NCI-H446 treated with DMSO at 0.1 percent for 48 hours (cell line): Measurements from ENCODE around the gene PLCE1.

Experiments used
- DNase-seq: peaks from one replicate; lab custom pipeline; 2025; lab: John Stamatoyannopoulos, UW

Gene PLCE1

DNA sequence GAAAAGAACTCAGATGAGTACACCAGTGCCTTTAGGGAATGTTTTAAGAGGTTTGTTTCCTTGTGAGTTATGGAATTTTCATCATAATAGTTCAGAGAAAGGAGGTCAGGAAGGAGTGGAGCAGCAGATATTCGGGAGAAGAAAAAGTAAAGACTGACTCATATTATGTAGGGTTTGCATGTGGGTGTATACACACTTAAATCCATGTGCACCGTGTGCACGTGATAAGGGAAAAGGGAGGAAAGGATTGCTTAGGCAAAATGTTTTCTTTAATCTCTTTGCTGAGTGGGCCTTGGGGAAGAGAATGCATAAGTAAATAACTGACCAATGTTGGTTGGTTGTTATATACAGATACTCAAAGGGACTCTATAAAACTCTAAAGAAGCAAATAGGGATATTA is 30.2 kb downstream of the PLCE1 start:
- DNase-seq = no peak

DNA sequence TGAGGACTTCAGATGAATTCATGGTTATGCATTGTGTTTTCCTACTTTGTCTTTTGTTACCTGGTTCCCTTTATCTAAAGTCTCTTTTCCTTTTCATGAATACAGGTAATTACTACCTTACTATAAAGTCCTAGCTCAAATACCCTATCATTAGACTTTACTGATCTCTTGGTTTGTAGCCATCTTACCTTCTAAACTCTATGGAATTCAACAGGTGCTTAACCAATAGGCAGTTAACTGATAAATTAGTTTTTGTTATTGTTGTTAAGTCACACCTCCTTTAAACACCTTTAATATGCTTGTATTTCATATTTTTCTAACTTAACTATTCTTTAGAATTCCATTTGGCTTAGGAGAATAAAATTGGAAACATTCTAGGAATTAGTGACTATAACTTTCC is 30.7 kb downstream of the PLCE1 start:
- no peak for DNase-seq

DNA sequence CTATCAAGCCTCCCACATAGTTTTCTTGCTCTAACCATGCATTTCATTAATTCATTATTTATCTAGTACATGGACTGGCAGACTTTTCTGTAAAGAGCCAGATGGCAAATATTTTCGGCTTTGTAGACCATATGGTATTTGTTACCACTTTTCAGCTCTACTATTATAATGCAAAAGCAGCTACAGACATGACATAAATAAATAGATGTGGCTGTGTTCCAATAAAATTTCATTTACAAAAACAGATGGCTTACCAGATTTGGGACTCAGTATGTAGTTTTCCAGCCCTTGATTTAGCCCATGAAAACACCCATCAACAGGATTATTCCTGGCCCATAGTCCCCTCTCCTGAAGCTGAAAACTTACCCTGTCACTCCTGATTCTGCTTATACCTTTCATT is 32.1 kb downstream of the PLCE1 start:
- DNase-seq = peak; percentile 92

DNA sequence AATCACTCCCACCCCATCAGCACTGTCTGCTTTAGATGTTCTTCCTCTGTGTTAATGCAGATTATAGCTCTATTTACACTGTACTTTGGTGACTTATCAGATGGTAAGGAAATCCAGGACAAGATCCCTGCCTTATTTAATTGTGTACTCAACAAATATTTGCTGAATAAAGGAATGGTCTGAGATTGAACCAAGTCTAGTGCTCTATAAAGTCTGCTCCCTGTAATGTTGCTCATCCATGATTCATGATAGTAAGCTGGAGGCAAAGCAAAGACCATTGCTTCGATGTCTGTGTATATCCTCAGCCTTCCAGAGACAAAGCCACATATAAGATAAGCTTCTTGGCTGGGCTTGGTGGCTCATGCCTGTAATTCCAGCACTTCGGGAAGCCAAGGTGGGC is 33.5 kb downstream of the PLCE1 start:
- no peak for DNase-seq

DNA sequence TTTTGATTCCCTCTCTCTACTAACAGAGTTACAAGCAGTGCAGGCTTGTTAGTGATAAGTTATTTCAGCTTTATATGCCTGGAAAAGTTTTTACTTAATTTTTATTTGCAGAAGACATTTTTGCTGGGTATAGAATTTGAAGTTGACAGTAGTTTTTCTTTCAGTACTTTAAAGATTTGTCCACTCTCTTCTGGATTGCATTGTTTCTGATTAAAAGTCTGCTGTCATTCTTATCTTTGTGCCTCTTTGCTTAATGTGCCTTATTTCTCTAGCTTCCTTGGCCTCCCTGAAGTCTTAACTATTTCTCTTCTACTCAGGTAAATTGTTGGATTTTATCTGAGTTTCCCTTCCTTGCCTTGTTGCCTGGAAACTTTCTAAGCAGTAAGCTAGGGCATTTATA is 36.2 kb downstream of the PLCE1 start:
- no peak for DNase-seq

DNA sequence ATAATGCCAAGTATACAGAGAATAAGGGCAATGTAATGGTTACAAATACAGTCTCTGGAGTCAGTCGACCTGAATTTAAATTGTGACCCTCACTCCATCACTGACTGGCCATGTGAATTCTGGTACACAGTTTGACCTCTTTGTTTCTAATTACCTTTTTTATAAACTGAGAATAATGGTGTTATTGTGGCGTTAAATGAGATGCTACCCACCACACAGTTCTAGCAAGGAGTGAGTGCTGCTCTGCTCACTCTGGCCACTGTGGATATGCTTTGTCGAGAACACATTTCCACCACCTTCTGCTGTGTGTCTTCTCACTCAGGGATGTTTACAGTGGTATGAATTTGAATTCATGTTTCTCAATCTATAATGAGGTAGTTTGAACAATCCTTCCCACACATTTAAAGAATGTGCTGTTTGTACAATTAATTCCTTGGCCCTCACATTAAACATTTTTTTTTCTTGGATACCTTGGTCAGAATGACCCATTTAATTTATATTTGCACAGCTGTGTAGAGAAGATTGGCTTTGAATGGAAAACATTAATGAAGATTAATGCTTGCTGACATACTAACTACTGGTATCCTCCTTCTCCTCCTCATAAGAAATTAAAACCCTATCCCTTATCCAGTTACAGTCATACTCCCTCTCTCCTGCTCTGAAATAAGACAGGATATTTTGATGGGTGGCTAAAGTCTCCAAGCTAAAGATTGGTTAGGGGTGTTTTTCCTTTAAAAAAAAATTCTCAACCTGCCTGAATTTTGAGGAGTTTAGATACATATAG is 42.4 kb downstream of the PLCE1 start:
- no peak for DNase-seq

DNA sequence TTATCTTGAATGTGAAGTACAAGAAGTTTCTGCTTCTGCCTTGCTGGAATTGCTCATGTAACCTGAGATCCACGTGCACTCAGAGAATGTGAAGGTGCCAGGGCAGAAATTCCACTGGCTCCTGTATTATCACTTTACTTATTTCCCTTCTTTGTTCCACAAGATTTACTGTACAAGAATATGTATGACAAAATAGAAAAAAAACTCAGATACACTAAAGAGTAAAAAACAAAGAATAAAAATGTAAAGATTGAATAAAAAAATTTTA is 43.0 kb downstream of the PLCE1 start:
- DNase-seq = no peak

DNA sequence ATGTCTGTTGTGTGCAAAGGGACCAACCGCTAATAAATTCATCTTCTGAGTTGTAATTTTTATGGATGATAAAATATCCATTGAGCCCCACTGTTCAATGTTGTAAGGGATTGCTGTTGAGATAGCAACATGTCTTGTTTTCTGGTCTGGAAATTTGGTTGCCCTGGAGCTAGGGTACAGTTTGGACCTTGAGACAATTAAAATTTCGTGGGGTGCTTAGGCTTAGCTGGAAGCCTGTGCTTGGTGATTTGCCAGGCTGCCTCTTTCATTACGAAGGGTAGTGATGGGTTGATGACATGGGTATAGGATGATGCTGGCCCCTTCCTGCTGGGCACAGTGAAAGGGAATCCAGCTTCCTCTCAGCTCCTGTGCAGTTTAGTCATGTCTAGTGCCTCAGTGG is 43.6 kb downstream of the PLCE1 start:
- no peak for DNase-seq

DNA sequence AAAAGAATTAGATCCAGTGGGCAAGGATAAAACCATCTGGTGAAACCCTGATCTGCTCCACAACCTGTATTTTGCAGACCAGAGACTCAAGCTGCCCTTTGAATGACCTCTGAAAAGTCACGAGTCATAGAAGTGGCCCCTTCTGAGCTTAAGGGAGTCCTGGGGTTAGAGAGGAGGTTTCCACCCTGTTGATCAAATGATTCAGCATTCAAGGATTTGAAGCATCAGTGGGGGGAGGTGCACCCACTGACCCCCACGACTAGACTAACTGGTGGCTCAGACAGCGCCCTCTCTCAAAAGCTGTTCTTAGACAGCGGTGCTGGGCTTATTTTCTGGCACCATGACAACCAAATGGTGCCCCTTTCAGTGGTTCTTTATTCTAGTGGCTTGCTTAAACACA is 44.3 kb downstream of the PLCE1 start:
- no peak for DNase-seq

DNA sequence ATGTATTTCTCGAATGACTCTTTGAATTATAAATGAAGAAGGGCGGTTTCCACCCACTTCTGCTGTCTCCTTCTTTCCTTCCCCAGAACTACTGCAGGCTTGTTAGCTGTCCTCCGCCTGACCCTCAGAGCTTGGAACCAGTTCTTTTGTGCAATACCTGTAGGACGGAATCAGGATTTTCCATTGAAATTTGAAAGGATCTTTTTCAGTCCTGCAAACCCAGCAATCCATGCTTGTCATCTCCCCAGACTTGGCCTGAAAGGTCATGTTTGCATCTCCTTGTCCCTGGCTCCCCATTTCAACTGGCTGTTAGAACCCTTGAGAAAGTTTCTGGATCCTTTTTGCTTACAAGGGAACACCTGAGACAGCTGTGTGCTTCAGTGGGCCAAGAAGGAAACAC is 47.5 kb downstream of the PLCE1 start:
- DNase-seq = no peak

DNA sequence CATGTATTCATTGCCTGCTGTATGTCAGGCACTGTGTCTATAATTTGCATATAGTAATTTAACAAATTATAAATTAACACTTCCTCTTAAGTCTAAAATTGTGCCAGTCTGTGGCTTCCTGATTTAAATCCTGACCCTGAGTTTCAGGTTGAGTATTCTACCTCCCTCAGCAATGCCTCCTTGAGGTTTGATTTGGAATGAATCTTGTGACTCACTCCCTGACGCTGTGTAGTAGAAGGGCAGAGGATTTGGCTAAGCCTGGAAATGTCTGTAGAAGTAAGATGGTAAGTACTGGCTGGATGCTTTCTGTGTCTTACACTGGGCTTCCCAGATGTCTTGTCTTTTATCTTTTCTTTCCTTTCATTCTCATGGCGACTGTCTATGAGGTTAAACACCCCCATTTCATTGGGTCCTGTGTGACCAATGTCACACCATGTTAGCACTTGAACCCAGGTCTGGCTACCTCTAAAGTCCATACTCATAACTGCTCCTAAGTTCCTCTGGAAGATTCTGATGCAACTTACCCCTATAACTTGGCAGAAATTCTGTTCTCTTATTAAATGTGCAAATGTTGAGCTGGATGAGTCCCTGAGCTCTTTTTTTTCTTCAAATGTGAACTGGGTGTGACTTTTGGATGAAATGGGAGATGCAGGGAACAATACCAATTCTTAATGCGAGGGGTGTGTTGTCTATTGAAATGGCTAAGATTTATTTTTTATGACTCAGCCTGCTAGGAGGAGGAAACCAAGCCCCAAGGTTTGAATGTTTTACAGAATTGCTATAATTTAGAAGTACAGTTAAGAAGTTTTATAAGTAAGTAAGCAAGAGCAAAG is 48.5 kb downstream of the PLCE1 start:
- DNase-seq = no peak

DNA sequence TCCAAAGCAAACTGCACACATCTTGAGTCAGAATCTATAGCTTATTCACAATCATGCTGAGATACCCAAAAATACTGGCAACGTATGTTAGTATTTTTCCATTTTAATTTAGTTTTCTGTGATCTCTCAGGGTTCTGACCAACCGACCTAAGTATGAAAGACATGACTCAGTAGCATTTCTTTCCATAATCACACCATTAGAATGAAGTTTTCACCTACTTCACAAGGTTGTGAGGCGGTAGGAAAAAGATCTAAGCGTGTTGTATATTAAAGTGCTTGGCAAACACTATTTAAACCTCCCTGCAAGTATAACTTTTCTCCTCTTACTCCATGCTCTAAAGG is 49.1 kb downstream of the PLCE1 start:
- DNase-seq = no peak
